ENCODE data around the gene EID3. TPM values are rescaled to one million over a fixed set of nuclear protein-coding genes. Genes with fewer than 3 reads are reported as not detected.

Gene EID3
- total and polyA plus RNA-seq, 4 donors = 0.89 to 16.6 (median 4.5) TPM

DNA sequence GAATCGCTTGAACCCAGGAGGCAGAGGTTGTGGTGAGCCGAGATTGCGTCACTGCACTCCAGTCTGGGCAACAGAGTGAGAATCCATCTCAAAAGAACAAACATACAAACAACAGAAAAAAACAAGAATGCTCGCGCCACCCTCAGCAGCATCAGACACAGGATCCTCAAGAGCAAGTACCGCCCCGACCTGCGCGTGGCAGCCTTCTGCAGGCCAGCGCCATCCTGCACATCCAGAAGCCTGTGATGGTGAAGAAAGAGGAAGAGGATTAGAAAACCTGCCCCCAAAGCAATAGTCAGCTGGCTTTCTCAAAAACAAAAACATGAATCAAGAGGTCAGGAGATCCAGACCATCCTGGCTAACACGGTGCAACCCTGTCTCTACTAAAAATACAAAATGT is 30.0 kb upstream of the EID3 start:
- TF ChIP-seq, protein P1, sequence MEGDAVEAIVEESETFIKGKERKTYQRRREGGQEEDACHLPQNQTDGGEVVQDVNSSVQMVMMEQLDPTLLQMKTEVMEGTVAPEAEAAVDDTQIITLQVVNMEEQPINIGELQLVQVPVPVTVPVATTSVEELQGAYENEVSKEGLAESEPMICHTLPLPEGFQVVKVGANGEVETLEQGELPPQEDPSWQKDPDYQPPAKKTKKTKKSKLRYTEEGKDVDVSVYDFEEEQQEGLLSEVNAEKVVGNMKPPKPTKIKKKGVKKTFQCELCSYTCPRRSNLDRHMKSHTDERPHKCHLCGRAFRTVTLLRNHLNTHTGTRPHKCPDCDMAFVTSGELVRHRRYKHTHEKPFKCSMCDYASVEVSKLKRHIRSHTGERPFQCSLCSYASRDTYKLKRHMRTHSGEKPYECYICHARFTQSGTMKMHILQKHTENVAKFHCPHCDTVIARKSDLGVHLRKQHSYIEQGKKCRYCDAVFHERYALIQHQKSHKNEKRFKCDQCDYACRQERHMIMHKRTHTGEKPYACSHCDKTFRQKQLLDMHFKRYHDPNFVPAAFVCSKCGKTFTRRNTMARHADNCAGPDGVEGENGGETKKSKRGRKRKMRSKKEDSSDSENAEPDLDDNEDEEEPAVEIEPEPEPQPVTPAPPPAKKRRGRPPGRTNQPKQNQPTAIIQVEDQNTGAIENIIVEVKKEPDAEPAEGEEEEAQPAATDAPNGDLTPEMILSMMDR (IDR thresholded peaks at IDR 0.05; ENCODE audit: control extremely low read depth, extremely low read depth) = no peak
- Histone ChIP-seq H3K9me3 (ENCODE audit: control insufficient read depth in 4 of 4, insufficient read depth in 3 of 4, low read length in 3 of 4) (no peaks in the 10 kb centered on the region), H3K27me3 (ENCODE audit: control insufficient read depth in 3 of 3, insufficient read depth in 3 of 3, low read length in 2 of 3) (no peaks in the 10 kb centered on the region), H3K27ac (ENCODE audit: low read depth in 1 of 2, low read length in 1 of 2) (no peak overlapping the region), H3K4me3 (no peak overlapping the region), H3K36me3 (ENCODE audit: control insufficient read depth in 4 of 4, insufficient read depth in 4 of 4, low read length in 4 of 4) (no peaks in the 10 kb centered on the region), H3K9ac (ENCODE audit: insufficient read depth in 1 of 2, low read length in 2 of 2) (no peak overlapping the region), H3K4me1 (ENCODE audit: control insufficient read depth in 5 of 5, insufficient read depth in 5 of 5, low read length in 5 of 5) (peaks cover 0 to 6% (median 0%) of the 10 kb centered on the region in 5 donors)
- no peak for ATAC-seq (ENCODE audit: insufficient read depth, low FRiP score)
- DNase-seq = no peak
- 91% methylated on average over 11 of the region's 11 CpGs for WGBS, 2 donors

DNA sequence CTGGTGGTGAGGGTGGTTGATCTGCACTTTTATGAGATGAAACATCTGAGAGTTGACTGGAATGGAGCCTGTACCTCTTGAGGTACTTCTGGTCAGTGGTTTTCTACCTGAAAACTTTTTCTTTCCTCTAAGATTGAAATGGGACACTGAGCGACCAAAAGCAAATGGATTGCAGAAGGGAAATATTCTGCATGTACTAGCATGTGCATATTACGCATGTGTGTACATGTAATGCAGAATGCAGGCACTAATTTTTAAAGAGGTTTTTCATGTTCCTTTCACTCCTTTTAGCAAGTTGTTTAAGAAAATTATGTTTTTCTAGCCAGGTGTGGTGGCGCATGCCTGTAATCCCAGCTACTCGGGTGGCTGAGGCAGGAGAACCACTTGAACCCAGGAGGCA is 28.7 kb upstream of the EID3 start:
- ATAC-seq (ENCODE audit: insufficient read depth, low FRiP score) (no peak), DNase-seq (no peak)
- peaks cover 0 to 6% (median 0%) of the 10 kb centered on the region in 5 donors for H3K4me1 ChIP-seq (ENCODE audit: control insufficient read depth in 5 of 5, insufficient read depth in 5 of 5, low read length in 5 of 5)
- no peaks in the 10 kb centered on the region for H3K27me3 ChIP-seq (ENCODE audit: control insufficient read depth in 3 of 3, insufficient read depth in 3 of 3, low read length in 2 of 3)
- no peak overlapping the region for H3K9ac ChIP-seq (ENCODE audit: insufficient read depth in 1 of 2, low read length in 2 of 2)
- TF ChIP-seq, protein P1 (IDR thresholded peaks at IDR 0.05; ENCODE audit: control extremely low read depth, extremely low read depth) = no peak
- H3K4me3 ChIP-seq = no peak overlapping the region
- no peaks in the 10 kb centered on the region for H3K36me3 ChIP-seq (ENCODE audit: control insufficient read depth in 4 of 4, insufficient read depth in 4 of 4, low read length in 4 of 4)
- WGBS, 2 donors = 88 to 96% methylated on average over 4 of the region's 4 CpGs
- no peaks in the 10 kb centered on the region for H3K9me3 ChIP-seq (ENCODE audit: control insufficient read depth in 4 of 4, insufficient read depth in 3 of 4, low read length in 3 of 4)
- no peak overlapping the region for H3K27ac ChIP-seq (ENCODE audit: low read depth in 1 of 2, low read length in 1 of 2)

DNA sequence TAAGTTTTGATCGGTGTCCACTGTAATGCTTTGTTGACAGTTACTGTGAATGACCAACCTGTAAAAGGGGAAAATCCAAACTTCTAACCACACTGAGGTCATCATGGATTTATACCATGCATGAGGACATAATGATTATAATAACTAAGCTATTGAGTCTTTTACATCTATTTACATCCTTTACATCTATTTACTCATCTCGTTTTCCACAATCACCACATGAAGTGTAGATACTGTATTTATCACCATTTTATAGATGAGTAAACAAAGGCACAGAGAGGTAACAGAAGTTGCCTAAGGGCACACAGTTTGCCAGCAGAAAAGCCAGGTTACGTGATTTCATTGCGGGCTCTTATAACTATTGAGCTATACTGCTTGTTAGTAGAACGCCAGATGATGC is 27.9 kb upstream of the EID3 start:
- Histone ChIP-seq H3K27me3 (ENCODE audit: control insufficient read depth in 3 of 3, insufficient read depth in 3 of 3, low read length in 2 of 3) (no peaks in the 10 kb centered on the region), H3K9me3 (ENCODE audit: control insufficient read depth in 4 of 4, insufficient read depth in 3 of 4, low read length in 3 of 4) (no peaks in the 10 kb centered on the region), H3K4me1 (ENCODE audit: control insufficient read depth in 5 of 5, insufficient read depth in 5 of 5, low read length in 5 of 5) (peaks cover 0 to 6% (median 0%) of the 10 kb centered on the region in 5 donors), H3K27ac (ENCODE audit: low read depth in 1 of 2, low read length in 1 of 2) (peak overlapping the region in 1 of 2 donors; percentile 68), H3K36me3 (ENCODE audit: control insufficient read depth in 4 of 4, insufficient read depth in 4 of 4, low read length in 4 of 4) (no peaks in the 10 kb centered on the region), H3K9ac (ENCODE audit: insufficient read depth in 1 of 2, low read length in 2 of 2) (no peak overlapping the region), H3K4me3 (no peak overlapping the region)
- TF ChIP-seq, protein P1 (IDR thresholded peaks at IDR 0.05; ENCODE audit: control extremely low read depth, extremely low read depth) = no peak
- ATAC-seq (ENCODE audit: insufficient read depth, low FRiP score) = no peak
- DNase-seq = no peak
- 61% methylated on average over 5 of the region's 5 CpGs for WGBS, 2 donors

Measured in lung (tissue), 12 donors.